Gastroesophageal sphincter (tissue), 4 donors: ENCODE measurements around the gene STPG4. TPM values are rescaled to one million over a fixed set of nuclear protein-coding genes. Genes with fewer than 3 reads are reported as not detected.

ENCODE experiments used
- ATAC-seq: fragments of 150-250 bp; one replicate; pipeline ENCODE4 v1.9.1; 2016; ENCODE audit warnings: mild to moderate bottlenecking, moderate library complexity
- H3K27ac ChIP-seq, 4 donors: fragments of 200-600 bp; sonication (generic) in 3 of 4; 1 replicate in 3 of 4; 2 replicates in 1 of 4; pipeline ENCODE4 v1.5.1; 2016 to 2019
- H3K27me3 ChIP-seq: fragments of 200-600 bp; sonication (generic); one replicate; pipeline ENCODE4 v1.5.1; 2019
- H3K36me3 ChIP-seq, 2 donors: fragments of 200-600 bp; sonication (generic); one replicate each; pipeline ENCODE4 v1.5.1; 2019; ENCODE audit warnings: control low read depth in 1 of 2
- H3K4me1 ChIP-seq, 3 donors: fragments of 200-600 bp; sonication (generic); 1 replicate in 2 of 3; 2 replicates in 1 of 3; pipeline ENCODE4 v1.5.1; 2016 to 2019; ENCODE audit warnings: control low read depth in 2 of 3
- H3K4me3 ChIP-seq, 2 donors: fragments of 200-600 bp; sonication (generic); one replicate each; pipeline ENCODE4 v1.5.1; 2019; ENCODE audit warnings: mild to moderate bottlenecking in 1 of 2, moderate library complexity in 1 of 2
- H3K9me3 ChIP-seq, 3 donors: fragments of 200-600 bp; sonication (generic); one replicate each; pipeline ENCODE4 v1.5.1; 2017 to 2019; ENCODE audit warnings: control low read depth in 2 of 3
- EP300 ChIP-seq: sonication (generic); formaldehyde crosslinking; IDR thresholded peaks from one replicate; pipeline ENCODE4 v1.6.1; 2017; ENCODE audit warnings: antibody characterized with exemption, mild to moderate bottlenecking
- POLR2A ChIP-seq, 2 donors: fragments of 450-650 bp; IDR thresholded peaks; one replicate each; pipeline ENCODE4 v1.6.1; 2017; ENCODE audit warnings: antibody characterized with exemption in 2 of 2, mild to moderate bottlenecking in 2 of 2, moderate library complexity in 1 of 2
- POLR2AphosphoS5 ChIP-seq: sonication (generic); formaldehyde crosslinking; IDR thresholded peaks from one replicate; pipeline ENCODE4 v1.6.1; 2017; ENCODE audit warnings: antibody characterized with exemption
- WGBS, 2 donors: methylation state at CpG; one replicate each; pipeline ENCODE4 v1.1.5; 2018; ENCODE audit warnings: low coverage in 1 of 2; 5-methylcytosine and 5-hydroxymethylcytosine counted together
- total RNA-seq, 4 donors: library from RNA; depleted of rRNA; stranded (reverse); fragments of >200 nt; gene quantifications; one replicate each; pipeline ENCODE4 v1.1.0, GENCODE V29; 2016
- TF ChIP-seq, protein P1 (sequence below), 4 experiments: fragments of 200-600 bp in 2 of 4; fragments of 450-650 bp in 2 of 4; sonication (generic) in 1 of 4; IDR thresholded peaks; one replicate each; pipeline ENCODE4 v1.5.1; 2017 to 2019; ENCODE audit warnings: antibody characterized with exemption in 4 of 4, mild to moderate bottlenecking in 2 of 4, moderate library complexity in 2 of 4

The STPG4 gene
- total RNA-seq, 4 donors from 2014 or later: 0.23 to 0.67 TPM; not detected in 2

DNA sequence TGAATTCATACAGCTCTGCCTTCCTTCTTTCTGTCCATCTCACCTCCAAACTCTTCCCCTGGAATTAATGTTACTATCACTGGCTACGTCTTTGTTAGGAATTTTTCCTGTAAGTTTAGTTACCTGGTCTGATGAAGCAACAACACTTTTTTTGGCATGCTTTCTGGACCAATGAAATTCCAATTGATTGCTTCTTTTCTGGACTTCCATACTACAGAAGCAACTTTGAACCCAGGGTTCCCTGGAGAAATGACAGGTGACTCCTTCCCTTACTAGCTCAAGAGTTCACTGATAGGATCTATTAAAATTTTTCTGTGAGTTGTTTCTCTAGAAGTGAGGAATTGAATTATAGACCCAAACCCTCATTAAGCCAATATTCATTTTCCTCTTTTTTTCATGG is 41.4 kb upstream of the STPG4 start:
- no peak for ATAC-seq
- Histone ChIP-seq H3K9me3 (no peaks in the 10 kb centered on the region), H3K36me3 (no peaks in the 10 kb centered on the region), H3K27me3 (no peaks in the 10 kb centered on the region), H3K27ac (no peak overlapping the region), H3K4me3 (no peak overlapping the region), H3K4me1 (peaks cover 0 to 26% (median 14%) of the 10 kb centered on the region in 3 donors)
- TF ChIP-seq POLR2A (IDR thresholded peaks at IDR 0.05) (no peak), EP300 (no peak), POLR2AphosphoS5 (no peak)
- TF ChIP-seq, protein P1, sequence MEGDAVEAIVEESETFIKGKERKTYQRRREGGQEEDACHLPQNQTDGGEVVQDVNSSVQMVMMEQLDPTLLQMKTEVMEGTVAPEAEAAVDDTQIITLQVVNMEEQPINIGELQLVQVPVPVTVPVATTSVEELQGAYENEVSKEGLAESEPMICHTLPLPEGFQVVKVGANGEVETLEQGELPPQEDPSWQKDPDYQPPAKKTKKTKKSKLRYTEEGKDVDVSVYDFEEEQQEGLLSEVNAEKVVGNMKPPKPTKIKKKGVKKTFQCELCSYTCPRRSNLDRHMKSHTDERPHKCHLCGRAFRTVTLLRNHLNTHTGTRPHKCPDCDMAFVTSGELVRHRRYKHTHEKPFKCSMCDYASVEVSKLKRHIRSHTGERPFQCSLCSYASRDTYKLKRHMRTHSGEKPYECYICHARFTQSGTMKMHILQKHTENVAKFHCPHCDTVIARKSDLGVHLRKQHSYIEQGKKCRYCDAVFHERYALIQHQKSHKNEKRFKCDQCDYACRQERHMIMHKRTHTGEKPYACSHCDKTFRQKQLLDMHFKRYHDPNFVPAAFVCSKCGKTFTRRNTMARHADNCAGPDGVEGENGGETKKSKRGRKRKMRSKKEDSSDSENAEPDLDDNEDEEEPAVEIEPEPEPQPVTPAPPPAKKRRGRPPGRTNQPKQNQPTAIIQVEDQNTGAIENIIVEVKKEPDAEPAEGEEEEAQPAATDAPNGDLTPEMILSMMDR (IDR thresholded peaks at IDR 0.05): no peak
- WGBS, 2 donors: 100% methylated on average over 1 of the region's 1 CpG; no CpG with 5 or more reads in 1 of the 2 donors

DNA sequence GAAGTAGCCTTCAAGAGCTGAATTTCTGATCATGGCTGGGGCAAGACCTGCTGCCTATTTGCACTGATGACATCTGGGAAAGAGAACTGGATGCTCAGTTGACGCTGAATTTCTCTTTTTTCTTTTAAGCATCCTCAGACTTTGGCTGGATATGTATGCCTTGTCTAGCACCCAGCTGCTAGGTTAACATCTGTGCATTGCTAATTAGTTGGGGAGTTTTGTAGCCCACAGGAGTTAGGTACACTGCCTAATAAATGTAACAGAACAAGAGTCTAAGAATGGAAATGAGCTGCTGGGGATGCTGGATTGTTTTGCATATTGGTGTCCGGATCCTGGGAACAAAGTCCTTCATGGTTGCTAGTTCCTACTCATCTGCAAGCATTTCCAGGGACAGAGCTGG is 40.9 kb upstream of the STPG4 start:
- ATAC-seq: no peak
- Histone ChIP-seq H3K27ac (no peak overlapping the region), H3K36me3 (no peaks in the 10 kb centered on the region), H3K4me1 (peaks cover 3 to 31% (median 14%) of the 10 kb centered on the region in 3 donors), H3K27me3 (no peaks in the 10 kb centered on the region), H3K4me3 (no peak overlapping the region), H3K9me3 (no peaks in the 10 kb centered on the region)
- WGBS, 2 donors: 96% methylated on average over 2 of the region's 2 CpGs; no CpG with 5 or more reads in 1 of the 2 donors
- TF ChIP-seq EP300: no peak
- TF ChIP-seq, protein P1 (IDR thresholded peaks at IDR 0.05): no peak
- no peak for TF ChIP-seq POLR2A (IDR thresholded peaks at IDR 0.05)
- no peak for TF ChIP-seq POLR2AphosphoS5

DNA sequence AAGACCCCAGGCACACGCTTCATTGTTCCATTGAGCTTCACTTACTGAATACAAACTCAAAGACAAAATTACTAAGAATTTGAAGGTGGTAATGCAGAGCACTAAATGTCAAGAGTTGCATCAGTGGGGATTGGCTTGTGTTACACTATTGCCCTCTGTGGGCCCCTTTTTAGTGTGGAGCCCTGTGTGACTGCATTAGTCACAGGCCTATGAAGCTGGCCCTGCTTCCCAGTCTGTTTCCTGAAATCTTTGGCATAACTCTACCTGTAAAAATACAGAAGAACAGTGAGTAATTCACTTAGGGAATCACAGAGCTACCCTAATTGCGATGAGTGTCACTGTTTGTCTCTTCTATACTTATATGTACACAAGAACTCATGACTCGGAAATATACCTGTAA is 40.0 kb upstream of the STPG4 start:
- no peaks in the 10 kb centered on the region for H3K36me3 ChIP-seq
- no peak overlapping the region for H3K4me3 ChIP-seq
- peaks cover 4 to 40% (median 16%) of the 10 kb centered on the region in 3 donors for H3K4me1 ChIP-seq
- TF ChIP-seq POLR2AphosphoS5 (no peak), POLR2A (IDR thresholded peaks at IDR 0.05) (no peak), EP300 (no peak)
- TF ChIP-seq, protein P1 (IDR thresholded peaks at IDR 0.05): no peak
- no peak overlapping the region for H3K27ac ChIP-seq
- no peaks in the 10 kb centered on the region for H3K27me3 ChIP-seq
- WGBS, 2 donors: 77 to 95% methylated on average over 3 of the region's 3 CpGs
- no peaks in the 10 kb centered on the region for H3K9me3 ChIP-seq
- no peak for ATAC-seq

DNA sequence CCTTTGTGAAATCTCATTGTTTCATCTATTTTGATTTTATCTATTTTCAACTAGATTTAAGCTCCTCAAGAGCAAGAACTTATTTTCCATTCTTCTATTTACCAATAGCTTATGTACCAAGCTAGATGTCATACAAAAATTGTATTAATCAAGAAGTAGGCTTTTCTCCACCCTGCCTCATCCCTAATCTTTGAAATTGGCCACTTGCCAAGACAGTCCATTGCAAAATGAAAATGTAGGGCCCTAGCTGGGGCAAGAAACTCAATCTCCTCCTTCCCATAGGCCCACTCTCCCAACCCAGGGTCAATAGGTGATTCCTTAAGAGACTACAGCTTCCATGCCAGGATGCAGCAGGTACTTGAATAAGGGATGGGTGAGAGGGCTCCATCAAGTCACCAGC is 39.3 kb upstream of the STPG4 start:
- Histone ChIP-seq H3K9me3 (no peaks in the 10 kb centered on the region), H3K36me3 (no peaks in the 10 kb centered on the region), H3K4me1 (peaks cover 4 to 47% (median 19%) of the 10 kb centered on the region in 3 donors), H3K4me3 (no peak overlapping the region), H3K27ac (peak overlapping the region in 1 of 4 donors; percentile 81), H3K27me3 (no peaks in the 10 kb centered on the region)
- TF ChIP-seq EP300 (no peak), POLR2AphosphoS5 (no peak), POLR2A (IDR thresholded peaks at IDR 0.05) (no peak)
- TF ChIP-seq, protein P1 (IDR thresholded peaks at IDR 0.05): no peak
- ATAC-seq: no peak

DNA sequence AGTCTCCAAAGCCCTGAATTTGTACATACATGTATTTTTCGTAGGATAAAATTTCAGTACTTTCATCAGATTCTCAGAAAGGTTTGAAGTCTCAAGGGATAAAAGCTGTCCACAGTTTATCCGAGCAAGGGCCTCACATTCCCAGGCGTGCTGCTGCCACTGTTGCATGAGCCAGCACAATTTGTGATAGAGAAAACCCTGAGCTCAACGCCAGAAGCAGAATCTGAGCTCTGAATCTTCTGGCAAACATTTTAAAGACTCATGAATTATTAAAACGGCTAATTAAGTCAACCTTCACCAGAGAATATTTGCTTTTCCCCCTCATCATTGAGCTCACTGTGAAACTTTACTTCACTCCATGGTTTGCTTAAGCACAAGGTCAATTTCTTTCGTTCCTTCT is 38.5 kb upstream of the STPG4 start:
- H3K27ac ChIP-seq: peak overlapping the region in 3 of 4 donors; percentile 81 to 84 (median 82)
- H3K9me3 ChIP-seq: no peaks in the 10 kb centered on the region
- peaks cover 4 to 49% (median 19%) of the 10 kb centered on the region in 3 donors for H3K4me1 ChIP-seq
- H3K4me3 ChIP-seq: no peak overlapping the region
- WGBS, 2 donors: 22 to 47% methylated on average over 6 of the region's 6 CpGs
- H3K36me3 ChIP-seq: no peaks in the 10 kb centered on the region
- TF ChIP-seq, protein P1 (IDR thresholded peaks at IDR 0.05): no peak
- TF ChIP-seq EP300 (no peak), POLR2AphosphoS5 (no peak), POLR2A (IDR thresholded peaks at IDR 0.05) (no peak)
- H3K27me3 ChIP-seq: no peaks in the 10 kb centered on the region
- ATAC-seq: peak; percentile 35
